Measurements from ENCODE around the gene PAPLN.

GRCh38 chr14:73231981-73232851 lies 5.1 kb upstream of the PAPLN start:
- TF ChIP-seq, protein P1, sequence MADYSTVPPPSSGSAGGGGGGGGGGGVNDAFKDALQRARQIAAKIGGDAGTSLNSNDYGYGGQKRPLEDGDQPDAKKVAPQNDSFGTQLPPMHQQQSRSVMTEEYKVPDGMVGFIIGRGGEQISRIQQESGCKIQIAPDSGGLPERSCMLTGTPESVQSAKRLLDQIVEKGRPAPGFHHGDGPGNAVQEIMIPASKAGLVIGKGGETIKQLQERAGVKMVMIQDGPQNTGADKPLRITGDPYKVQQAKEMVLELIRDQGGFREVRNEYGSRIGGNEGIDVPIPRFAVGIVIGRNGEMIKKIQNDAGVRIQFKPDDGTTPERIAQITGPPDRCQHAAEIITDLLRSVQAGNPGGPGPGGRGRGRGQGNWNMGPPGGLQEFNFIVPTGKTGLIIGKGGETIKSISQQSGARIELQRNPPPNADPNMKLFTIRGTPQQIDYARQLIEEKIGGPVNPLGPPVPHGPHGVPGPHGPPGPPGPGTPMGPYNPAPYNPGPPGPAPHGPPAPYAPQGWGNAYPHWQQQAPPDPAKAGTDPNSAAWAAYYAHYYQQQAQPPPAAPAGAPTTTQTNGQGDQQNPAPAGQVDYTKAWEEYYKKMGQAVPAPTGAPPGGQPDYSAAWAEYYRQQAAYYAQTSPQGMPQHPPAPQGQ (CRISPR knock-in tag; IDR thresholded peaks at IDR 0.05; ENCODE audit: borderline replicate concordance): no peak
- TF ChIP-seq, protein P2, sequence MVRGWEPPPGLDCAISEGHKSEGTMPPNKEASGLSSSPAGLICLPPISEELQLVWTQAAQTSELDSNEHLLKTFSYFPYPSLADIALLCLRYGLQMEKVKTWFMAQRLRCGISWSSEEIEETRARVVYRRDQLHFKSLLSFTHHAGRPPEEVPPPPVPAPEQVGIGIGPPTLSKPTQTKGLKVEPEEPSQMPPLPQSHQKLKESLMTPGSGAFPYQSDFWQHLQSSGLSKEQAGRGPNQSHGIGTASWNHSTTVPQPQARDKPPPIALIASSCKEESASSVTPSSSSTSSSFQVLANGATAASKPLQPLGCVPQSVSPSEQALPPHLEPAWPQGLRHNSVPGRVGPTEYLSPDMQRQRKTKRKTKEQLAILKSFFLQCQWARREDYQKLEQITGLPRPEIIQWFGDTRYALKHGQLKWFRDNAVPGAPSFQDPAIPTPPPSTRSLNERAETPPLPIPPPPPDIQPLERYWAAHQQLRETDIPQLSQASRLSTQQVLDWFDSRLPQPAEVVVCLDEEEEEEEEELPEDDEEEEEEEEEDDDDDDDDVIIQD (CRISPR knock-in tag; IDR thresholded peaks at IDR 0.05; ENCODE audit: low read depth): no peak
- TF ChIP-seq ZNF30 (CRISPR knock-in tag; IDR thresholded peaks at IDR 0.05) (no peak), HCFC1 (IDR thresholded peaks at IDR 0.05; ENCODE audit: low read depth, low read length) (no peak), PPARG (CRISPR knock-in tag; conservative IDR thresholded peaks at IDR 0.05) (no peak), KMT2A (CRISPR knock-in tag; IDR thresholded peaks at IDR 0.05) (no peak)
